Uterus (tissue), 4 donors: Measurements from ENCODE around the gene PEX16. TPM values are rescaled to one million over a fixed set of nuclear protein-coding genes. Genes with fewer than 3 reads are reported as not detected.

ENCODE experiments used
- DNase-seq, 2 donors: peaks; one replicate each; pipeline ENCODE4 v3.0.0-alpha.2; 2019 to 2020
- H3K27ac ChIP-seq, 2 donors: fragments of 200-600 bp; sonication (generic); 1 replicate in 1 of 2; 2 replicates in 1 of 2; pipeline ENCODE4 v1.5.1; 2016 to 2018
- H3K27me3 ChIP-seq, 2 donors: fragments of 200-600 bp; sonication (generic); one replicate each; pipeline ENCODE4 v1.5.1; 2018 to 2019; ENCODE audit warnings: control low read depth in 1 of 2
- H3K36me3 ChIP-seq, 2 donors: fragments of 200-600 bp; sonication (generic); one replicate each; pipeline ENCODE4 v1.5.1; 2019; ENCODE audit warnings: control low read depth in 1 of 2
- H3K4me1 ChIP-seq, 2 donors: fragments of 200-600 bp; sonication (generic); one replicate each; pipeline ENCODE4 v1.5.1; 2018 to 2019; ENCODE audit warnings: control low read depth in 1 of 2
- H3K4me3 ChIP-seq, 2 donors: fragments of 200-600 bp; sonication (generic); 1 replicate in 1 of 2; 2 replicates in 1 of 2; pipeline ENCODE4 v1.5.1; 2018 to 2019; ENCODE audit warnings: mild to moderate bottlenecking in 1 of 2
- H3K9me3 ChIP-seq, 2 donors: fragments of 200-600 bp; sonication (generic); one replicate each; pipeline ENCODE4 v1.5.1; 2019; ENCODE audit warnings: control low read depth in 1 of 2
- CTCF ChIP-seq, 4 experiments: fragments of 200-600 bp in 2 of 4; fragments of 450-650 bp in 2 of 4; sonication (generic) in 2 of 4; IDR thresholded peaks; one replicate each; pipeline ENCODE4 v1.5.1; 2016 to 2019; ENCODE audit warnings: antibody characterized with exemption in 4 of 4, mild to moderate bottlenecking in 2 of 4, moderate library complexity in 1 of 4
- POLR2A ChIP-seq, 2 donors: fragments of 450-650 bp; IDR thresholded peaks; one replicate each; pipeline ENCODE4 v1.6.1; 2016; ENCODE audit warnings: antibody characterized with exemption in 2 of 2, mild to moderate bottlenecking in 1 of 2, moderate library complexity in 1 of 2
- intact Hi-C: fragments of 100-400 bp; cut with DNase I; formaldehyde crosslinking; loops from one replicate; pipeline ENCODE4 v1.15.1; 2023; ENCODE audit warnings: low total_unique reads
- total RNA-seq, 4 donors: library from RNA; depleted of rRNA in 3 of 4; stranded (reverse); fragments of >200 nt in 3 of 4; gene quantifications; one replicate each; pipeline versions ENCODE4 v1.1.0 to v1.2.4, GENCODE V29; 2014 to 2023
- donor health status: DM: yes; HTN: yes; CAD: no.

PEX16 gene
- total RNA-seq, 4 donors from 2014 or later = 15.3 to 32.1 (median 27.6) TPM

- DNase-seq = no peak
- Histone ChIP-seq H3K4me1 (no peaks in the 10 kb centered on the region), H3K36me3 (no peaks in the 10 kb centered on the region), H3K27me3 (no peaks in the 10 kb centered on the region), H3K27ac (peak overlapping the region in 1 of 2 donors; percentile 15), H3K4me3 (no peak overlapping the region), H3K9me3 (no peaks in the 10 kb centered on the region)
- TF ChIP-seq POLR2A (IDR thresholded peaks at IDR 0.05) = no peak
- peak; percentile 32 to 48 (median 44) for TF ChIP-seq CTCF (IDR thresholded peaks at IDR 0.05)
- intact Hi-C loops = no loop called here
Observed at GRCh38 chr11:45872651-45873356, 44.9 kb downstream of the PEX16 start.

- Histone ChIP-seq H3K36me3 (no peaks in the 10 kb centered on the region), H3K27me3 (no peaks in the 10 kb centered on the region), H3K27ac (no peak overlapping the region), H3K4me1 (no peaks in the 10 kb centered on the region), H3K4me3 (no peak overlapping the region), H3K9me3 (no peaks in the 10 kb centered on the region)
- DNase-seq = no peak
- TF ChIP-seq CTCF (IDR thresholded peaks at IDR 0.05) = no peak
- TF ChIP-seq POLR2A (IDR thresholded peaks at IDR 0.05) = no peak
- intact Hi-C loops = no loop called here
Observed at GRCh38 chr11:45871638-45872037, 46.0 kb downstream of the PEX16 start.

GRCh38 chr11:45870706-45871105, 47.0 kb downstream of the PEX16 start:
- no peaks in the 10 kb centered on the region for H3K4me1 ChIP-seq
- no peaks in the 10 kb centered on the region for H3K27me3 ChIP-seq
- no peaks in the 10 kb centered on the region for H3K9me3 ChIP-seq
- intact Hi-C loops = no loop called here
- H3K27ac ChIP-seq = no peak overlapping the region
- no peak overlapping the region for H3K4me3 ChIP-seq
- DNase-seq = no peak
- no peaks in the 10 kb centered on the region for H3K36me3 ChIP-seq
- TF ChIP-seq CTCF (IDR thresholded peaks at IDR 0.05) (no peak), POLR2A (IDR thresholded peaks at IDR 0.05) (no peak)

DNA sequence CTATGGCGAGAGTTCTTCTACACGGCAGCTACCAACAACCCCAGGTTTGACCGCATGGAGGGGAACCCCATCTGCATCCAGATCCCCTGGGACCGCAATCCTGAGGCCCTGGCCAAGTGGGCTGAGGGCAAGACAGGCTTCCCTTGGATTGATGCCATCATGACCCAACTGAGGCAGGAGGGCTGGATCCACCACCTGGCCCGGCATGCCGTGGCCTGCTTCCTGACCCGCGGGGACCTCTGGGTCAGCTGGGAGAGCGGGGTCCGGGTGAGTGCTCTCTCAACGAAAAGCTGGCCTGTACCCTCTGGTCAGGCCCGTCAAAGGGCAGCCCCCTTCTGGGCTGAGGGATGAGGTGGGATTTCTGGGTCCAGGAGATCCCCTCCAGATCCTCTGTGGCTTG, 48.1 kb downstream of the PEX16 start:
- no peaks in the 10 kb centered on the region for H3K4me1 ChIP-seq
- intact Hi-C loops = no loop called here
- no peak for DNase-seq
- no peak overlapping the region for H3K4me3 ChIP-seq
- no peak overlapping the region for H3K27ac ChIP-seq
- TF ChIP-seq POLR2A (IDR thresholded peaks at IDR 0.05) (no peak), CTCF (IDR thresholded peaks at IDR 0.05) (no peak)
- H3K36me3 ChIP-seq = no peaks in the 10 kb centered on the region
- no peaks in the 10 kb centered on the region for H3K9me3 ChIP-seq
- H3K27me3 ChIP-seq = no peaks in the 10 kb centered on the region

DNA sequence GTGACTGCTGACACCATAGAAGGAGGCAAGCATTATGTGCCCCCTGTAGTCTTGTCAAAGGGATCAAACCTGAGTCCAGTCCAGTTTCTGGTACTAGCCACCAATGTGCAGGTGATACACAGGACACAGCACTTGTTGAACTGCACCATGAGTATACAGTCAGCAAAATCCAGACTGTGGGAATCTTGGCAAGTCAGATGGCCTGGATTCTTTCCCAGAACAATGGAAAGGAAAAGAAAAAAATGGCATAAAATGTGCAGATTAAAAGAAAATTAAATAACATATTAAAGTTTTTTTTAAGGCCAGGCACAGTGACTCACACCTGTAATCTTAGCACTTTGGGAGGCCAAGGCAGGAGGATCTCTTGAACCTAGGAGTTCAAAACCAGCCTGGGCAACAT, 53.6 kb downstream of the PEX16 start:
- DNase-seq = no peak
- H3K9me3 ChIP-seq = no peaks in the 10 kb centered on the region
- H3K36me3 ChIP-seq = no peaks in the 10 kb centered on the region
- no peak overlapping the region for H3K4me3 ChIP-seq
- peaks cover 5 to 11% of the 10 kb centered on the region in 2 donors for H3K4me1 ChIP-seq
- no peaks in the 10 kb centered on the region for H3K27me3 ChIP-seq
- intact Hi-C loops = no loop called here
- no peak for TF ChIP-seq POLR2A (IDR thresholded peaks at IDR 0.05)
- no peak for TF ChIP-seq CTCF (IDR thresholded peaks at IDR 0.05)
- no peak overlapping the region for H3K27ac ChIP-seq
